ENCODE measurements around the gene KCNA1.

Gene KCNA1

GRCh38 chr12:4881266-4882064, 28.2 kb upstream of the KCNA1 start:
- H3K4me3 ChIP-seq (ENCODE audit: low read depth in 1 of 2, low read length in 2 of 2) = peak overlapping the region in 1 of 2 donors; percentile 19
- no peaks in the 10 kb centered on the region for H3K27me3 ChIP-seq (ENCODE audit: control insufficient read depth in 1 of 2, insufficient read depth in 2 of 2, low read length in 2 of 2)
- H3K4me1 ChIP-seq (ENCODE audit: insufficient read depth, low read length) = no peaks in the 10 kb centered on the region
- no peaks in the 10 kb centered on the region for H3K36me3 ChIP-seq (ENCODE audit: insufficient read depth, low read length)
- H3K27ac ChIP-seq (ENCODE audit: low read depth, low read length) = no peak overlapping the region
- H3K9me3 ChIP-seq (ENCODE audit: low read length) = no peaks in the 10 kb centered on the region
- no peak overlapping the region for H3K9ac ChIP-seq (ENCODE audit: low read length)

- no peaks in the 10 kb centered on the region for H3K36me3 ChIP-seq (ENCODE audit: insufficient read depth, low read length)
- no peak overlapping the region for H3K27ac ChIP-seq (ENCODE audit: low read depth, low read length)
- H3K9ac ChIP-seq (ENCODE audit: low read length) = no peak overlapping the region
- no peaks in the 10 kb centered on the region for H3K4me1 ChIP-seq (ENCODE audit: insufficient read depth, low read length)
- H3K27me3 ChIP-seq (ENCODE audit: control insufficient read depth in 1 of 2, insufficient read depth in 2 of 2, low read length in 2 of 2) = peaks cover 0 to 3% of the 10 kb centered on the region in 2 donors
- H3K9me3 ChIP-seq (ENCODE audit: low read length) = no peaks in the 10 kb centered on the region
- no peak overlapping the region for H3K4me3 ChIP-seq (ENCODE audit: low read depth in 1 of 2, low read length in 2 of 2)
These were observed 17.8 kb upstream of the KCNA1 start for GRCh38 chr12:4891866-4892265.

GRCh38 chr12:4892418-4892817, 17.3 kb upstream of the KCNA1 start:
- H3K27me3 ChIP-seq (ENCODE audit: control insufficient read depth in 1 of 2, insufficient read depth in 2 of 2, low read length in 2 of 2) = peaks cover 0 to 3% of the 10 kb centered on the region in 2 donors
- no peaks in the 10 kb centered on the region for H3K9me3 ChIP-seq (ENCODE audit: low read length)
- no peak overlapping the region for H3K27ac ChIP-seq (ENCODE audit: low read depth, low read length)
- H3K9ac ChIP-seq (ENCODE audit: low read length) = no peak overlapping the region
- H3K36me3 ChIP-seq (ENCODE audit: insufficient read depth, low read length) = no peaks in the 10 kb centered on the region
- H3K4me3 ChIP-seq (ENCODE audit: low read depth in 1 of 2, low read length in 2 of 2) = no peak overlapping the region
- no peaks in the 10 kb centered on the region for H3K4me1 ChIP-seq (ENCODE audit: insufficient read depth, low read length)

- no peak overlapping the region for H3K9ac ChIP-seq (ENCODE audit: low read length)
- H3K4me1 ChIP-seq (ENCODE audit: insufficient read depth, low read length) = no peaks in the 10 kb centered on the region
- H3K4me3 ChIP-seq (ENCODE audit: low read depth in 1 of 2, low read length in 2 of 2) = no peak overlapping the region
- H3K9me3 ChIP-seq (ENCODE audit: low read length) = no peaks in the 10 kb centered on the region
- peaks cover 0 to 3% of the 10 kb centered on the region in 2 donors for H3K27me3 ChIP-seq (ENCODE audit: control insufficient read depth in 1 of 2, insufficient read depth in 2 of 2, low read length in 2 of 2)
- H3K36me3 ChIP-seq (ENCODE audit: insufficient read depth, low read length) = no peaks in the 10 kb centered on the region
- H3K27ac ChIP-seq (ENCODE audit: low read depth, low read length) = no peak overlapping the region
These were observed 15.7 kb upstream of the KCNA1 start for GRCh38 chr12:4894019-4894418.

- Histone ChIP-seq H3K4me3 (ENCODE audit: low read depth in 1 of 2, low read length in 2 of 2) (no peak overlapping the region), H3K27ac (ENCODE audit: low read depth, low read length) (no peak overlapping the region), H3K9me3 (ENCODE audit: low read length) (no peaks in the 10 kb centered on the region), H3K27me3 (ENCODE audit: control insufficient read depth in 1 of 2, insufficient read depth in 2 of 2, low read length in 2 of 2) (no peaks in the 10 kb centered on the region), H3K4me1 (ENCODE audit: insufficient read depth, low read length) (no peaks in the 10 kb centered on the region), H3K36me3 (ENCODE audit: insufficient read depth, low read length) (no peaks in the 10 kb centered on the region), H3K9ac (ENCODE audit: low read length) (no peak overlapping the region)
These were observed 10.3 kb upstream of the KCNA1 start for GRCh38 chr12:4899364-4899763.

GRCh38 chr12:4900327-4900726, 9.4 kb upstream of the KCNA1 start:
- H3K27me3 ChIP-seq (ENCODE audit: control insufficient read depth in 1 of 2, insufficient read depth in 2 of 2, low read length in 2 of 2) = no peaks in the 10 kb centered on the region
- H3K36me3 ChIP-seq (ENCODE audit: insufficient read depth, low read length) = no peaks in the 10 kb centered on the region
- no peaks in the 10 kb centered on the region for H3K4me1 ChIP-seq (ENCODE audit: insufficient read depth, low read length)
- H3K9ac ChIP-seq (ENCODE audit: low read length) = no peak overlapping the region
- H3K4me3 ChIP-seq (ENCODE audit: low read depth in 1 of 2, low read length in 2 of 2) = no peak overlapping the region
- H3K9me3 ChIP-seq (ENCODE audit: low read length) = no peaks in the 10 kb centered on the region
- no peak overlapping the region for H3K27ac ChIP-seq (ENCODE audit: low read depth, low read length)

GRCh38 chr12:4905316-4905715, 4.4 kb upstream of the KCNA1 start:
- no peak overlapping the region for H3K4me3 ChIP-seq (ENCODE audit: low read depth in 1 of 2, low read length in 2 of 2)
- no peaks in the 10 kb centered on the region for H3K36me3 ChIP-seq (ENCODE audit: insufficient read depth, low read length)
- H3K27me3 ChIP-seq (ENCODE audit: control insufficient read depth in 1 of 2, insufficient read depth in 2 of 2, low read length in 2 of 2) = peaks cover 12 to 19% of the 10 kb centered on the region in 2 donors
- H3K9ac ChIP-seq (ENCODE audit: low read length) = no peak overlapping the region
- no peaks in the 10 kb centered on the region for H3K9me3 ChIP-seq (ENCODE audit: low read length)
- no peak overlapping the region for H3K27ac ChIP-seq (ENCODE audit: low read depth, low read length)
- peaks cover 6% of the 10 kb centered on the region for H3K4me1 ChIP-seq (ENCODE audit: insufficient read depth, low read length)

- Histone ChIP-seq H3K9ac (ENCODE audit: low read length) (no peak overlapping the region), H3K9me3 (ENCODE audit: low read length) (no peaks in the 10 kb centered on the region), H3K4me1 (ENCODE audit: insufficient read depth, low read length) (peaks cover 12% of the 10 kb centered on the region), H3K27me3 (ENCODE audit: control insufficient read depth in 1 of 2, insufficient read depth in 2 of 2, low read length in 2 of 2) (peaks cover 26 to 34% of the 10 kb centered on the region in 2 donors), H3K36me3 (ENCODE audit: insufficient read depth, low read length) (no peaks in the 10 kb centered on the region), H3K27ac (ENCODE audit: low read depth, low read length) (no peak overlapping the region), H3K4me3 (ENCODE audit: low read depth in 1 of 2, low read length in 2 of 2) (peak overlapping the region; percentile 30 to 70)
These were observed 858 bp upstream of the KCNA1 start for GRCh38 chr12:4908684-4909409.

GRCh38 chr12:4909410-4909733, 333 bp upstream of the KCNA1 start:
- Histone ChIP-seq H3K4me3 (ENCODE audit: low read depth in 1 of 2, low read length in 2 of 2) (peak overlapping the region; percentile 30 to 70), H3K36me3 (ENCODE audit: insufficient read depth, low read length) (no peaks in the 10 kb centered on the region), H3K9ac (ENCODE audit: low read length) (no peak overlapping the region), H3K27ac (ENCODE audit: low read depth, low read length) (no peak overlapping the region), H3K27me3 (ENCODE audit: control insufficient read depth in 1 of 2, insufficient read depth in 2 of 2, low read length in 2 of 2) (peaks cover 26 to 34% of the 10 kb centered on the region in 2 donors), H3K9me3 (ENCODE audit: low read length) (no peaks in the 10 kb centered on the region), H3K4me1 (ENCODE audit: insufficient read depth, low read length) (peaks cover 12% of the 10 kb centered on the region)

GRCh38 chr12:4910502-4911315, 1.0 kb downstream of the KCNA1 start:
- Histone ChIP-seq H3K27ac (ENCODE audit: low read depth, low read length) (no peak overlapping the region), H3K9ac (ENCODE audit: low read length) (no peak overlapping the region), H3K27me3 (ENCODE audit: control insufficient read depth in 1 of 2, insufficient read depth in 2 of 2, low read length in 2 of 2) (peaks cover 26 to 34% of the 10 kb centered on the region in 2 donors), H3K4me3 (ENCODE audit: low read depth in 1 of 2, low read length in 2 of 2) (peak overlapping the region; percentile 30 to 70), H3K4me1 (ENCODE audit: insufficient read depth, low read length) (peaks cover 12% of the 10 kb centered on the region), H3K9me3 (ENCODE audit: low read length) (no peaks in the 10 kb centered on the region), H3K36me3 (ENCODE audit: insufficient read depth, low read length) (no peaks in the 10 kb centered on the region)

- Histone ChIP-seq H3K27ac (ENCODE audit: low read depth, low read length) (no peak overlapping the region), H3K36me3 (ENCODE audit: insufficient read depth, low read length) (no peaks in the 10 kb centered on the region), H3K9me3 (ENCODE audit: low read length) (no peaks in the 10 kb centered on the region), H3K27me3 (ENCODE audit: control insufficient read depth in 1 of 2, insufficient read depth in 2 of 2, low read length in 2 of 2) (peaks cover 26 to 34% of the 10 kb centered on the region in 2 donors), H3K4me1 (ENCODE audit: insufficient read depth, low read length) (peaks cover 12% of the 10 kb centered on the region), H3K9ac (ENCODE audit: low read length) (no peak overlapping the region), H3K4me3 (ENCODE audit: low read depth in 1 of 2, low read length in 2 of 2) (peak overlapping the region; percentile 30 to 70)
These were observed 1.8 kb downstream of the KCNA1 start for GRCh38 chr12:4911316-4911994.

Data from muscle layer of colon (tissue), 2 donors.